Activated B cell treated with CpG ODN at 0.5 μM for 24 hours (primary cell): ENCODE data around the gene TEX11. TPM values are rescaled to one million over a fixed set of nuclear protein-coding genes. Genes with fewer than 3 reads are reported as not detected.

Experiments
- total RNA-seq: library from RNA; stranded (reverse); gene quantifications from 2 replicates; pipeline ENCODE4 v1.2.3, GENCODE V29; 2022

TEX11 gene
- total RNA-seq, 1 donor from 2014 or later, result not detected

Other genes with a start within 250 kb of the TEX11 start
- gene SLC7A3, start 22.4 kb upstream of the TEX11 start, total RNA-seq, result 0.12 TPM in 1 of 2 replicates, not detected in the other
- 43.2 and 44.8 TPM in 2 replicates for gene SNX12, start 159.6 kb upstream of the TEX11 start, total RNA-seq
- gene FOXO4, start 187.1 kb upstream of the TEX11 start, total RNA-seq, result 10.1 and 16.1 TPM in 2 replicates
- 10.0 and 14.5 TPM in 2 replicates for gene CXorf65, start 198.0 kb upstream of the TEX11 start, total RNA-seq
- gene IL2RG, start 202.9 kb upstream of the TEX11 start, total RNA-seq, result 261 and 264 TPM in 2 replicates
- 81.7 and 102 TPM in 2 replicates for gene MED12, start 209.9 kb upstream of the TEX11 start, total RNA-seq
- gene NLGN3, start 236.1 kb upstream of the TEX11 start, total RNA-seq, result 0.46 and 0.67 TPM in 2 replicates